Testis (tissue), 3 donors: ENCODE data around the gene SDC3. TPM values are rescaled to one million over a fixed set of nuclear protein-coding genes. Genes with fewer than 3 reads are reported as not detected.

Source experiments
- DNase-seq: peaks from one replicate; pipeline ENCODE4 v3.0.0-alpha.2; 2019
- H3K27ac ChIP-seq, 2 donors: fragments of 200-600 bp; sonication (generic); one replicate each; pipeline ENCODE4 v1.5.1; 2019
- H3K27me3 ChIP-seq: fragments of 200-600 bp; sonication (generic); one replicate; pipeline ENCODE4 v1.5.1; 2019
- H3K36me3 ChIP-seq: fragments of 200-600 bp; sonication (generic); one replicate; pipeline ENCODE4 v1.5.1; 2017; ENCODE audit warnings: low read depth; ENCODE audit errors: missing control alignments
- H3K4me1 ChIP-seq: fragments of 200-600 bp; sonication (generic); one replicate; pipeline ENCODE4 v1.5.1; 2019
- H3K4me3 ChIP-seq, 2 donors: fragments of 200-600 bp; sonication (generic); one replicate each; pipeline ENCODE4 v1.5.1; 2017 to 2019
- H3K9me3 ChIP-seq: fragments of 200-600 bp; sonication (generic); one replicate; pipeline ENCODE4 v1.5.1; 2017
- POLR2A ChIP-seq: fragments of 450-650 bp; IDR thresholded peaks from one replicate; pipeline ENCODE4 v1.6.1; 2017; ENCODE audit warnings: antibody characterized with exemption, mild to moderate bottlenecking, moderate library complexity
- WGBS, 2 donors: methylation state at CpG; one replicate each; pipeline ENCODE4 v1.1.5; 2018; 5-methylcytosine and 5-hydroxymethylcytosine counted together
- intact Hi-C: fragments of 100-400 bp; cut with DNase I; formaldehyde crosslinking; loops from one replicate; pipeline ENCODE4 v1.15.1; 2023; ENCODE audit warnings: low total_unique reads
- polyA plus RNA-seq: library from polyadenylated mRNA; stranded (reverse); fragments of 350-450 nt; fragmentation: Illumina TruSeq; extraction: RNeasy Lipid Tissue Mini Kit (QIAGEN cat#74804); gene quantifications from one replicate; pipeline ENCODE4 v1.2.3, GENCODE V29; 2014; ENCODE audit warnings: low read depth, low replicate concordance; ENCODE audit not compliant: insufficient read depth
- total RNA-seq, 2 donors: library from RNA; depleted of rRNA; stranded (reverse); fragments of >200 nt; gene quantifications; one replicate each; pipeline ENCODE4 v1.2.3, GENCODE V29; 2016
- TF ChIP-seq, protein P1 (sequence below), 3 experiments: fragments of 450-650 bp in 2 of 3; fragments of 200-600 bp in 1 of 3; sonication (generic) in 1 of 3; IDR thresholded peaks; one replicate each; pipeline ENCODE4 v1.5.1; 2016 to 2019; ENCODE audit warnings: antibody characterized with exemption in 3 of 3, mild to moderate bottlenecking in 2 of 3, moderate library complexity in 1 of 3

Gene SDC3
- total and polyA plus RNA-seq, 3 donors from 2014 or later = 3.9 to 21.2 (median 6.9) TPM

DNA sequence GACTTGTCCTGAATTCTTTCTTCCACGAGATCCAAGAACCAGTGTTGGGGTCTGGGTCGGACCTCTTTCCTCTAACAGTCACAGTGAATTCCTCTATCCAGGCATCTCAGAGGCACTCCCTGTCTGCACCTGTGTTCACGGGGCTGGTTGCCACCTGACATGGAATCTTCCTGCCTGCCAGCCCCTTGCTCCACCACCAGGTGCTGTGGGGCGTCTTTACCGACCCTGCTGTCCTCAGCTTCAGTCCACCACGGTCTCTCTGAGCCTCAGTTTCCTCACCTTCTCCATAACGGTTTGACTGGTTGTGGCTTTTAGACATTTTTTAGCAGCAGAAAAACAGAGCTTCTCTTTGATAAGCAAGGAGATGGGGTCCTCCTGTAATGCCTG is 62.7 kb downstream of the SDC3 start:
- Histone ChIP-seq H3K9me3 (no peaks in the 10 kb centered on the region), H3K4me3 (no peak overlapping the region), H3K27me3 (no peaks in the 10 kb centered on the region), H3K36me3 (no peaks in the 10 kb centered on the region), H3K27ac (no peak overlapping the region), H3K4me1 (no peaks in the 10 kb centered on the region)
- DNase-seq = no peak
- 65 to 83% methylated on average over 7 of the region's 7 CpGs for WGBS, 2 donors
- TF ChIP-seq POLR2A = no peak
- TF ChIP-seq, protein P1, sequence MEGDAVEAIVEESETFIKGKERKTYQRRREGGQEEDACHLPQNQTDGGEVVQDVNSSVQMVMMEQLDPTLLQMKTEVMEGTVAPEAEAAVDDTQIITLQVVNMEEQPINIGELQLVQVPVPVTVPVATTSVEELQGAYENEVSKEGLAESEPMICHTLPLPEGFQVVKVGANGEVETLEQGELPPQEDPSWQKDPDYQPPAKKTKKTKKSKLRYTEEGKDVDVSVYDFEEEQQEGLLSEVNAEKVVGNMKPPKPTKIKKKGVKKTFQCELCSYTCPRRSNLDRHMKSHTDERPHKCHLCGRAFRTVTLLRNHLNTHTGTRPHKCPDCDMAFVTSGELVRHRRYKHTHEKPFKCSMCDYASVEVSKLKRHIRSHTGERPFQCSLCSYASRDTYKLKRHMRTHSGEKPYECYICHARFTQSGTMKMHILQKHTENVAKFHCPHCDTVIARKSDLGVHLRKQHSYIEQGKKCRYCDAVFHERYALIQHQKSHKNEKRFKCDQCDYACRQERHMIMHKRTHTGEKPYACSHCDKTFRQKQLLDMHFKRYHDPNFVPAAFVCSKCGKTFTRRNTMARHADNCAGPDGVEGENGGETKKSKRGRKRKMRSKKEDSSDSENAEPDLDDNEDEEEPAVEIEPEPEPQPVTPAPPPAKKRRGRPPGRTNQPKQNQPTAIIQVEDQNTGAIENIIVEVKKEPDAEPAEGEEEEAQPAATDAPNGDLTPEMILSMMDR (IDR thresholded peaks at IDR 0.05) = no peak
- intact Hi-C loops = no loop called here

DNA sequence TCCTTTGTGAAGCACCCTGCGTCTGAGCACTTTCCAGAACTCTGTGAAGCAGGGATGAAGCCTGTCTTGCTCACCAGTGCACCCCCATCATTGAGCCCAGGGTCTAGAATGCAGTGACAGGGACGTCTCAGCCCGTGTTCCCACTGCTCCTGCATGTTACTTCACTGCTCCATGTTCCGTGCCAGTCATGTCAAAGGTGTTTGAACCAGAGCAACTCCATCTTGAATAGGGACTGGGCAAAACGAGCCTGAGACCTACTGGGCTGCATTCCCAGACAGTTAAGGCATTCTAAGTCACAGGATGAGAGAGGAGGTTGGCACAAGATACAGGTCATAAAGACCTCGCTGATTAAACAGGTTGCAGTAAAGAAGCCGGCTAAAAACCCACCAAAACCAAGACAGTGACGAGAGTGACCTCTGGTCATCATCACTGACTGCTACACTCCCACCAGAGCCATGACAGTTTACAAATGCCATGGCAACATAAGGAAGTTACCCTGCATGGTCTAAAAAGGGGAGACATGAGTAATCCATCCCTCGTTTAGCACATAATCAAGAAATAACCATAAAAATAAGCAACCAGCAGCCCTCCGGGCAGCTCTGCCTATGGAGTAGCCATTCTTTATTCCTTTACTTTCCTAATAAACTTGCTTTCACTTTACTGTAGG is 63.2 kb downstream of the SDC3 start:
- Histone ChIP-seq H3K36me3 (no peaks in the 10 kb centered on the region), H3K4me1 (no peaks in the 10 kb centered on the region), H3K27ac (no peak overlapping the region), H3K9me3 (no peaks in the 10 kb centered on the region), H3K27me3 (no peaks in the 10 kb centered on the region), H3K4me3 (no peak overlapping the region)
- intact Hi-C loops = no loop called here
- WGBS, 2 donors = 71 to 74% methylated on average over 10 of the region's 10 CpGs
- TF ChIP-seq POLR2A = no peak
- TF ChIP-seq, protein P1 (IDR thresholded peaks at IDR 0.05) = no peak
- DNase-seq = no peak

GRCh38 chr1:30844631-30845030 is 63.9 kb downstream of the SDC3 start:
- no peak for DNase-seq
- Histone ChIP-seq H3K4me3 (no peak overlapping the region), H3K9me3 (no peaks in the 10 kb centered on the region), H3K36me3 (no peaks in the 10 kb centered on the region), H3K27me3 (no peaks in the 10 kb centered on the region), H3K27ac (no peak overlapping the region), H3K4me1 (no peaks in the 10 kb centered on the region)
- no peak for TF ChIP-seq POLR2A
- TF ChIP-seq, protein P1 (IDR thresholded peaks at IDR 0.05) = no peak
- intact Hi-C loops = no loop called here
- 66 to 71% methylated on average over 5 of the region's 5 CpGs for WGBS, 2 donors

DNA sequence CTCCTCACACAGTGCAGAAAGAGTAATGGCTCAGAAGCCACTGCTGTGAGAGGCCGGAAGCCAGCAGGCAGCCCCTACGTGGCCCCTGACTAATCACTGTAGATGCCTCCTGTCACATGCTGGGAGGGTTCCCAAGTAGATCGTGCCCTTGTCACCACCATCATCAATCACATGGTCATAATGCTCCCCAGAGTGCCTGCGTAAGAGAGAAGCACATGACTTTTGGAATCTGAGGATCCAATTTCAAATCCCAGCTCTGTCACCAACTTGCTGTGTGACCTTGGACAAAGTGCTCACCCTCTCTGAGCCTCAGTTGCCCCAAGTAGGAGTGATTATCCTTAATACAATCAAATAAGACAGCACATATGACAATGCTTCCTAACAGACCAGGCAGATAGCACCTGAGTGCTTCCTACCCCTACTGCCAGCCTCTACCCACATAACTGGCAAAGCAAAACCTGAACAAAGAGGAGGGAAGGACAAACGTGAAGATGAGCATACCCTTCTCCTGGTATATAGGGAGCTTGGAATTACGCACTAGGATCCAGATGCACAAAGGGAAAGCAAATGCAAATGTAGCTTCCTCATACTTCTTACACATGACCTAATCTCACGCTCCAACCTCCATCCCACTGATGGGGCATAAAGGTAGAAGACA is 65.7 kb downstream of the SDC3 start:
- Histone ChIP-seq H3K4me1 (no peaks in the 10 kb centered on the region), H3K36me3 (no peaks in the 10 kb centered on the region), H3K27me3 (no peaks in the 10 kb centered on the region), H3K4me3 (no peak overlapping the region), H3K9me3 (no peaks in the 10 kb centered on the region), H3K27ac (no peak overlapping the region)
- 77 to 78% methylated on average over 7 of the region's 7 CpGs for WGBS, 2 donors
- intact Hi-C loops = no loop called here
- no peak for DNase-seq
- TF ChIP-seq POLR2A = no peak
- TF ChIP-seq, protein P1 (IDR thresholded peaks at IDR 0.05) = no peak
